ENCODE data around the gene UNC5C. TPM values are rescaled to one million over a fixed set of nuclear protein-coding genes. Genes with fewer than 3 reads are reported as not detected.

Gene UNC5C
- total and polyA plus RNA-seq, 8 donors: 0.15 to 0.84 (median 0.34) TPM

- H3K27me3 ChIP-seq: no peaks in the 10 kb centered on the region
- ATAC-seq (no peak), DNase-seq (no peak), FAIRE-seq (no peak)
- intact Hi-C loops (cut with DNase I): no loop called here
- no peaks in the 10 kb centered on the region for H3K9me3 ChIP-seq
- H3K4me1 ChIP-seq: no peaks in the 10 kb centered on the region
- H3K4me3 ChIP-seq: no peak overlapping the region
- H3K36me3 ChIP-seq: no peaks in the 10 kb centered on the region
- TF ChIP-seq CTCF (IDR thresholded peaks at IDR 0.05): no peak
- H3K27ac ChIP-seq: no peak overlapping the region
Measured at GRCh38 chr4:95267081-95267480, 281.7 kb downstream of the UNC5C start.

- no peak for ATAC-seq
- Histone ChIP-seq H3K27ac (no peak overlapping the region), H3K36me3 (no peaks in the 10 kb centered on the region), H3K9me3 (no peaks in the 10 kb centered on the region), H3K27me3 (no peaks in the 10 kb centered on the region), H3K4me3 (no peak overlapping the region), H3K4me1 (no peaks in the 10 kb centered on the region)
- TF ChIP-seq CTCF (IDR thresholded peaks at IDR 0.05): no peak
- FAIRE-seq: no peak
- intact Hi-C loops (cut with DNase I): no loop called here
- DNase-seq: no peak
- WGBS, 2 donors: 73 to 75% methylated on average over 5 of the region's 5 CpGs
Measured at GRCh38 chr4:95265814-95266740, 282.7 kb downstream of the UNC5C start.

- no peak for TF ChIP-seq CTCF (IDR thresholded peaks at IDR 0.05)
- no peaks in the 10 kb centered on the region for H3K4me1 ChIP-seq
- H3K36me3 ChIP-seq: no peaks in the 10 kb centered on the region
- no peak overlapping the region for H3K4me3 ChIP-seq
- DNase-seq (no peak), FAIRE-seq (no peak), ATAC-seq (no peak)
- H3K27me3 ChIP-seq: no peaks in the 10 kb centered on the region
- no peak overlapping the region for H3K27ac ChIP-seq
- no peaks in the 10 kb centered on the region for H3K9me3 ChIP-seq
- intact Hi-C loops (cut with DNase I): no loop called here
- 70 to 79% methylated on average over 2 of the region's 2 CpGs for WGBS, 2 donors
Measured at GRCh38 chr4:95264843-95265242, 283.9 kb downstream of the UNC5C start.

- FAIRE-seq (no peak), ATAC-seq (no peak), DNase-seq (no peak)
- intact Hi-C loops (cut with DNase I): no loop called here
- Histone ChIP-seq H3K4me3 (no peak overlapping the region), H3K27ac (no peak overlapping the region), H3K27me3 (no peaks in the 10 kb centered on the region), H3K9me3 (no peaks in the 10 kb centered on the region), H3K4me1 (no peaks in the 10 kb centered on the region), H3K36me3 (no peaks in the 10 kb centered on the region)
- TF ChIP-seq CTCF (IDR thresholded peaks at IDR 0.05): no peak
- 52 to 68% methylated on average over 1 of the region's 1 CpG for WGBS, 2 donors
Measured at GRCh38 chr4:95263960-95264359, 284.8 kb downstream of the UNC5C start.

- ATAC-seq: no peak
- DNase-seq: no peak
- no peak for TF ChIP-seq CTCF (IDR thresholded peaks at IDR 0.05)
- Histone ChIP-seq H3K4me3 (no peak overlapping the region), H3K36me3 (no peaks in the 10 kb centered on the region), H3K27ac (no peak overlapping the region), H3K4me1 (no peaks in the 10 kb centered on the region), H3K27me3 (no peaks in the 10 kb centered on the region), H3K9me3 (no peaks in the 10 kb centered on the region)
- intact Hi-C loops (cut with DNase I): no loop called here
- no peak for FAIRE-seq
Measured at GRCh38 chr4:95263391-95263790, 285.4 kb downstream of the UNC5C start.

Measured in pancreas (tissue), 10 donors.